ENCODE data around the gene VPS72. TPM values are rescaled to one million over a fixed set of nuclear protein-coding genes. Genes with fewer than 3 reads are reported as not detected.

VPS72 gene
- total and polyA plus RNA-seq, 9 donors = 24.5 to 78.4 (median 48.9) TPM

DNA sequence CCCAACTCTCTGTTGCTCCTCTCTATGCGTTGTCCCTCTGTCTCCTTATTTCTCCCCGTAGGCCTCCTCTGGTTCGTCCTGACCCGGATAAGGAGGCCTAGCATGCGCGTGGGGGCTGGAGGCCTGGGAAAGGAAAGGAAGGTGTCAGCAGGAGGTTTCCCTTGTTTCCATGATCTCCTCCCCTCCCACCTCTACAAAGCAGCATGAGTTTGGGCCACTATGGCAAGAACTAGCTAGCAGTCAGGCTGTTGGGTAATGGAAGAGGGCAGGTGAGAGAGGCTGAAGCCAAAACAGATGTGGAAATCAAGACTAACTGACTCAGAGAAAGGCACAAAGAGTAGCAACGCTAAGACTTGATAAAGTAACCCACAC lies 42.9 kb downstream of the VPS72 start:
- Histone ChIP-seq H3K4me3 (peak overlapping the region; percentile 45), H3K27me3 (no peaks in the 10 kb centered on the region), H3K27ac (peak overlapping the region; percentile 33 to 77), H3K4me1 (ENCODE audit: insufficient read depth) (peaks cover 8% of the 10 kb centered on the region), H3K9me3 (no peaks in the 10 kb centered on the region), H3K36me3 (no peaks in the 10 kb centered on the region)
- TF ChIP-seq, protein P1, sequence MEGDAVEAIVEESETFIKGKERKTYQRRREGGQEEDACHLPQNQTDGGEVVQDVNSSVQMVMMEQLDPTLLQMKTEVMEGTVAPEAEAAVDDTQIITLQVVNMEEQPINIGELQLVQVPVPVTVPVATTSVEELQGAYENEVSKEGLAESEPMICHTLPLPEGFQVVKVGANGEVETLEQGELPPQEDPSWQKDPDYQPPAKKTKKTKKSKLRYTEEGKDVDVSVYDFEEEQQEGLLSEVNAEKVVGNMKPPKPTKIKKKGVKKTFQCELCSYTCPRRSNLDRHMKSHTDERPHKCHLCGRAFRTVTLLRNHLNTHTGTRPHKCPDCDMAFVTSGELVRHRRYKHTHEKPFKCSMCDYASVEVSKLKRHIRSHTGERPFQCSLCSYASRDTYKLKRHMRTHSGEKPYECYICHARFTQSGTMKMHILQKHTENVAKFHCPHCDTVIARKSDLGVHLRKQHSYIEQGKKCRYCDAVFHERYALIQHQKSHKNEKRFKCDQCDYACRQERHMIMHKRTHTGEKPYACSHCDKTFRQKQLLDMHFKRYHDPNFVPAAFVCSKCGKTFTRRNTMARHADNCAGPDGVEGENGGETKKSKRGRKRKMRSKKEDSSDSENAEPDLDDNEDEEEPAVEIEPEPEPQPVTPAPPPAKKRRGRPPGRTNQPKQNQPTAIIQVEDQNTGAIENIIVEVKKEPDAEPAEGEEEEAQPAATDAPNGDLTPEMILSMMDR (IDR thresholded peaks at IDR 0.05) = no peak
- no peak for TF ChIP-seq EP300 (IDR thresholded peaks at IDR 0.05)
- TF ChIP-seq POLR2A (IDR thresholded peaks at IDR 0.05) = no peak
- 6 to 9% (median 6%) methylated on average over 7 of the region's 7 CpGs for WGBS, 3 donors
- DNase-seq = peak in 3 of 5 donors; percentile 42 to 51 (median 45)
- intact Hi-C loops (cut with DNase I) = loop anchor here in 2 of 4 donors (5.0 to 10.0 kb wide), 2 partner anchors 72 to 75 kb away; partner anchors contain the start of gene GABPB2 (in 2 of the 2)

GRCh38 chr1:151146412-151147131 lies 43.4 kb downstream of the VPS72 start, which contains the start of gene SEMA6C:
TSS of gene SEMA6C (minus strand) at chr1:151146631. CDS start at chr1:151142621, 4,010 bp downstream.
- Histone ChIP-seq H3K4me3 (peak within 1 kb of the TSS; percentile 45), H3K27me3 (no peaks in the 10 kb centered on the region), H3K36me3 (no peaks in the 10 kb centered on the region), H3K4me1 (ENCODE audit: insufficient read depth) (peaks cover 8% of the 10 kb centered on the region), H3K27ac (peak within 1 kb of the TSS; percentile 41 to 77), H3K9me3 (no peaks in the 10 kb centered on the region)
- 0 to 1% (median 1%) methylated on average over 48 to 61 of the region's 61 CpGs for WGBS, 3 donors
- intact Hi-C loops (cut with DNase I) = loop anchor here in 2 of 4 donors (5.0 to 10.0 kb wide), 2 partner anchors 72 to 74 kb away; partner anchors contain the start of gene GABPB2 (in 2 of the 2)
- TF ChIP-seq, protein P1 (IDR thresholded peaks at IDR 0.05) = no peak
- TF ChIP-seq EP300 (IDR thresholded peaks at IDR 0.05) (no peak), POLR2A (IDR thresholded peaks at IDR 0.05) (peak; percentile 72)
- DNase-seq = peak; percentile 94 to 96 (median 95)

GRCh38 chr1:151146072-151146411 lies 44.0 kb downstream of the VPS72 start:
- intact Hi-C loops (cut with DNase I) = loop anchor here in 2 of 4 donors (5.0 to 10.0 kb wide), 2 partner anchors 71 to 74 kb away; partner anchors contain the start of gene GABPB2 (in 2 of the 2)
- no peak for DNase-seq
- Histone ChIP-seq H3K36me3 (no peaks in the 10 kb centered on the region), H3K4me1 (ENCODE audit: insufficient read depth) (peaks cover 8% of the 10 kb centered on the region), H3K4me3 (peak overlapping the region; percentile 45), H3K27me3 (no peaks in the 10 kb centered on the region), H3K9me3 (no peaks in the 10 kb centered on the region), H3K27ac (peak overlapping the region; percentile 41 to 77)
- TF ChIP-seq EP300 (IDR thresholded peaks at IDR 0.05) (no peak), POLR2A (IDR thresholded peaks at IDR 0.05) (no peak)
- TF ChIP-seq, protein P1 (IDR thresholded peaks at IDR 0.05) = no peak
- 0 to 1% (median 0%) methylated on average over 21 to 26 of the region's 26 CpGs for WGBS, 3 donors

GRCh38 chr1:151145304-151146071 lies 44.5 kb downstream of the VPS72 start:
- intact Hi-C loops (cut with DNase I) = loop anchor here in 2 of 4 donors (5.0 to 10.0 kb wide), 2 partner anchors 71 to 73 kb away; partner anchors contain the start of gene GABPB2 (in 2 of the 2)
- peak overlapping the region; percentile 41 to 77 for H3K27ac ChIP-seq

More at GRCh38 chr1:151145304-151146071, 44.5 kb downstream of the VPS72 start:
- 7 to 9% (median 9%) methylated on average over 35 to 43 of the region's 43 CpGs for whole genome bisulfite sequencing, 3 donors
- TF ChIP-seq EP300 (IDR thresholded peaks at IDR 0.05) (no peak), POLR2A (IDR thresholded peaks at IDR 0.05) (no peak)
- TF ChIP-seq, protein P1 (IDR thresholded peaks at IDR 0.05) = no peak
- Histone ChIP-seq H3K4me3 (peak overlapping the region; percentile 45), H3K36me3 (no peaks in the 10 kb centered on the region), H3K9me3 (no peaks in the 10 kb centered on the region), H3K27me3 (no peaks in the 10 kb centered on the region), H3K4me1 (ENCODE audit: insufficient read depth) (peaks cover 8% of the 10 kb centered on the region)
- DNase-seq = peak in 3 of 5 donors; percentile 55 to 61 (median 59)

Data from ovary (tissue), 9 donors.